Measurements from ENCODE around the gene RHOBTB1. TPM values are rescaled to one million over a fixed set of nuclear protein-coding genes. Genes with fewer than 3 reads are reported as not detected.

RHOBTB1 gene
- total and polyA plus RNA-seq, 2 donors from 2014 or later, result 14.6 to 34.5 TPM

- Histone ChIP-seq H3K9me3 (ENCODE audit: control insufficient read depth in 2 of 3, insufficient read depth in 1 of 3, low read length in 3 of 3) (no peaks in the 10 kb centered on the region), H3K4me3 (ENCODE audit: low read length in 3 of 3) (no peak overlapping the region), H3K4me1 (ENCODE audit: control insufficient read depth in 2 of 3, insufficient read depth in 2 of 3, low read depth in 1 of 3, low read length in 3 of 3) (no peaks in the 10 kb centered on the region), H3K27ac (ENCODE audit: low read depth in 2 of 2, low read length in 2 of 2) (no peak overlapping the region), H3K36me3 (ENCODE audit: control insufficient read depth in 2 of 3, insufficient read depth in 3 of 3, low read length in 3 of 3) (no peaks in the 10 kb centered on the region), H3K27me3 (ENCODE audit: control insufficient read depth, insufficient read depth, low read length) (no peaks in the 10 kb centered on the region), H3K9ac (ENCODE audit: low read length in 3 of 3) (no peak overlapping the region)
- no peak for FAIRE-seq
- no peak for DNase-seq
- intact Hi-C loops (cut with DNase I), result no loop called here
- TF ChIP-seq CTCF (IDR thresholded peaks at IDR 0.05; ENCODE audit: borderline replicate concordance, extremely low read depth, insufficient read depth), result no peak
Observed at GRCh38 chr10:60948851-60949250, 4.9 kb upstream of the RHOBTB1 start.

GRCh38 chr10:60944910-60945297 is 919 bp upstream of the RHOBTB1 start:
- H3K4me1 ChIP-seq (ENCODE audit: control insufficient read depth in 2 of 3, insufficient read depth in 2 of 3, low read depth in 1 of 3, low read length in 3 of 3), result peaks cover 0 to 3% (median 3%) of the 10 kb centered on the region in 3 donors
- no peak for DNase-seq

GRCh38 chr10:60943316-60944057 is 498 bp downstream of the RHOBTB1 start:
- intact Hi-C loops (cut with DNase I), result no loop called here
- no peak for FAIRE-seq
- DNase-seq, result peak; percentile 88 to 96 (median 94)
- H3K9me3 ChIP-seq (ENCODE audit: control insufficient read depth in 2 of 3, insufficient read depth in 1 of 3, low read length in 3 of 3), result no peaks in the 10 kb centered on the region
- H3K4me3 ChIP-seq (ENCODE audit: low read length in 3 of 3), result peak overlapping the region; percentile 85 to 96 (median 92)
- peaks cover 0 to 4% (median 0%) of the 10 kb centered on the region in 3 donors for H3K36me3 ChIP-seq (ENCODE audit: control insufficient read depth in 2 of 3, insufficient read depth in 3 of 3, low read length in 3 of 3)
- no peak for TF ChIP-seq CTCF (IDR thresholded peaks at IDR 0.05; ENCODE audit: borderline replicate concordance, extremely low read depth, insufficient read depth)
- H3K4me1 ChIP-seq (ENCODE audit: control insufficient read depth in 2 of 3, insufficient read depth in 2 of 3, low read depth in 1 of 3, low read length in 3 of 3), result peaks cover 0 to 3% (median 3%) of the 10 kb centered on the region in 3 donors
- H3K9ac ChIP-seq (ENCODE audit: low read length in 3 of 3), result peak overlapping the region; percentile 82 to 97 (median 87)
- no peaks in the 10 kb centered on the region for H3K27me3 ChIP-seq (ENCODE audit: control insufficient read depth, insufficient read depth, low read length)
- peak overlapping the region; percentile 90 to 96 for H3K27ac ChIP-seq (ENCODE audit: low read depth in 2 of 2, low read length in 2 of 2)

More at GRCh38 chr10:60944910-60945297, 919 bp upstream of the RHOBTB1 start:
- Histone ChIP-seq H3K9ac (ENCODE audit: low read length in 3 of 3) (peak overlapping the region in 1 of 3 donors; percentile 96), H3K9me3 (ENCODE audit: control insufficient read depth in 2 of 3, insufficient read depth in 1 of 3, low read length in 3 of 3) (no peaks in the 10 kb centered on the region), H3K36me3 (ENCODE audit: control insufficient read depth in 2 of 3, insufficient read depth in 3 of 3, low read length in 3 of 3) (no peaks in the 10 kb centered on the region), H3K4me3 (ENCODE audit: low read length in 3 of 3) (peak overlapping the region in 2 of 3 donors; percentile 85 to 92), H3K27ac (ENCODE audit: low read depth in 2 of 2, low read length in 2 of 2) (peak overlapping the region; percentile 90 to 96), H3K27me3 (ENCODE audit: control insufficient read depth, insufficient read depth, low read length) (no peaks in the 10 kb centered on the region)
- FAIRE-seq, result no peak
- no peak for TF ChIP-seq CTCF (IDR thresholded peaks at IDR 0.05; ENCODE audit: borderline replicate concordance, extremely low read depth, insufficient read depth)
- intact Hi-C loops (cut with DNase I), result no loop called here

All from kidney (tissue), 14 donors.